NCI-H187 (cell line): ENCODE results near the gene IL12B.
"Not testable (repeated sequence)": the region's sequence is repeated elsewhere in the genome, so short reads cannot be mapped to it uniquely, and the experiment has no call there.

Experiments used
- DNase-seq, 2 experiments: peaks; one replicate each; lab custom pipeline; 2025; lab: John Stamatoyannopoulos, UW

IL12B gene

DNA sequence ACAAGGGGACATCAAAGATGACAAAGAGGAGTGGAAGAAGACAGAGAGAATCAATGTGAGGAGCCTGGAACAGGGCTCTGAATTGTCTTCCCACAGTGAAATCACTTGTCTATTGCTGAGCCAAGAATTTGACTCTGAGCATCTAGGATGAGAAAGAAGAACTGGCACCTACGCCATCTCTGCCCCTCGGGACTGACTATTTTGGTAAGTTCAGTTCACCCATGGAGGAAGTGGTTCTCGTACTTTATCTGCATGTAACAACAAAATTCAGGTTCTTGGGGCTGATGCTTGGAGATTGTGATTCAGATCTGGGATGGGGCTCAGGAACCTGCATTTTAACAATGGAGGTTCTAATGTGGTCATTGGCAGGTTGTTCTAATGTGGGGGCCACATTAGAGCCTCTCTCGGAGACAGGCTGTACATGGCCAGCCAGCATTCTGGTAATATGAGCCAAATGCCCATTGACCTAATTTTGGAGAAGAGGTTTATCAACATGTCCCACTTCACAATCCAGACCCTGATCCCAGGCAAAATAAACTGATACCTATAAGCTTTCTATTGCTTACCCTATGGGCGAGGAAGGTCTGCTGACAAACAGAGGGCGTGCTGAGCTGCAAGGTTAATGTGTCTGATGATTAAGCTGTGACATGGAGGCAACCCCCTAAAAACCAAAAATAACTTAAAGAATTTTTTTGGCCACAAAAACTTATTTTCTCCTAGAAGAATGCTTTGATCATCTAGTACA is 2.7 kb upstream of the IL12B start:
- no peak for DNase-seq

DNA sequence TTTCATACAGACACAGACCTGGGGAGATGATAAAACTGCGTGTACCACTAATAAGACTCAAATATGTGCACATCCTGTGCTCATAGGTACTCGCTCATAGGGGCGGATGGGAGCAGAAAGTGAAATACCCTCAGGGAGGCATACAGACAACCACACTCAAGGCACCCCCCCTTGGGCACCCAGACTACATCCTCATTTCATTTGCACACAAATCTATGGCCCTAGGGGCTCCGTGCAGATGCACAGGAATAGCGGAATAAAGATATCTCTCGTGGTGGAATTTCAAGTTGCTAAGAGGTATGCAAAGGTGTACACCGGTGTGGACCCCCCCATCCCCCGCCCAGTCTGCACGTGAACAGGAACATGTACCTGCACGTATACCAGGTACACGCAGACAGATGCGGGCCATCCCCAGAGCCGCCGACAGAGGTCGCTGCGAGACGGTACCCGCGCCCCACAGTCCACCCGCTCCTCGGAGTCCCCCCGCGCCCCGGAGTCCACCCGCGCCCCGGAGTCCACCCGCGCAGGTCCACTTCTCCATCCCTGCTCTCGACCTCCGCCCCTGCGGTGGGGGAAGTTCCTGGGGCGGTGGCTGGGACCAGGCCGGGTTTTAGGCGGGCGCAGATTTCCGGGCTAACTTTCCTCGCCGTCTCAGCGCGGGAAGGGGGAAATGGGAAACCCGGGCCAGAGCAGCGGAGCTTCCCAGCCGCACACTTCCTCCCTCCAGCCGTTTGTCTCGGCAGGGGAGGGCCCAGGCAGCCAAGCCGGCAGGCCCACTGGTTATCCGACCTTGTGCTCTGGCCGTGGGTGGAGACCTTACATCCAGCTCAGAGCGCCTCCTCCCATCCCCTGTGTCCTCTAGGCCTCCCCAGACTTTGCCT is 1.0 kb upstream of the IL12B start:
- DNase-seq: no peak

GRCh38 chr5:159324986-159325385 is 5.3 kb downstream of the IL12B start:
- DNase-seq: no peak

GRCh38 chr5:159324102-159324755 is 6.1 kb downstream of the IL12B start:
- DNase-seq: no peak

DNA sequence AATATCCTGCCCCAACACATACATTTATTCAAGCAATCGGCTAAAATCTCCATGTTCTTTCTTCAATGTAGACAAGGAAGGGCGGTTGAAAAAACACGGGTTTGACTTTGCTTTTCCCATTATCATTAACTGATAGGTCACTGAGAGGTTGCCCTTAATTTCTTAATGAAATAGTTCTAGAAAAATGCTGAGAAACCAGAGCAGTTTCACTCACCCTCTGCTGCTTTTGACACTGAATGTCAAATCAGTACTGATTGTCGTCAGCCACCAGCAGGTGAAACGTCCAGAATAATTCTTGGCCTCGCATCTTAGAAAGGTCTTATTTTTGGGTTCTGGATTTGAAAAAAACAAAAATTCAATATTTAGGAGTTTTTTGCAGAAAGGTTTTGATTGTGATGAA is 8.1 kb downstream of the IL12B start:
- no peak for DNase-seq

DNA sequence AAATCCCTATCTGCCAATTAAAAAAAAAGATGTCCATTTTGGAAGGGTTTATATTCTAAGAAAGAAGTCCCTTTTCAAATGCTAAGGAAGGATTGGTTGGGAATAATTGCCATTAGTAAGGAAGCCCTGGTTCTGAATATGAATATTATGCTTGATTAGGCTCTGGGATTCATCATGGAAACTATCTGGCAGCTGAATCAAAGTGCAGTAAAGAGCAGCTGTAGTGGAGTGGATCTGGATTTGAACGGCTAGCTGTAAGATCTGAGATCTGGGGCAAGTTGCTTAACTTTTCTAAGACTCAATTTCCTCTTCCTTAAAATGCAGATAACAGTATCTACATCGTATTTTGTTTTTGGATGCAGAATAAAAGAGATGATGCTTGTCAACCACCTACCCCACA is 10.5 kb downstream of the IL12B start:
- no peak for DNase-seq

GRCh38 chr5:159319363-159319762 is 10.9 kb downstream of the IL12B start:
- no peak for DNase-seq

DNA sequence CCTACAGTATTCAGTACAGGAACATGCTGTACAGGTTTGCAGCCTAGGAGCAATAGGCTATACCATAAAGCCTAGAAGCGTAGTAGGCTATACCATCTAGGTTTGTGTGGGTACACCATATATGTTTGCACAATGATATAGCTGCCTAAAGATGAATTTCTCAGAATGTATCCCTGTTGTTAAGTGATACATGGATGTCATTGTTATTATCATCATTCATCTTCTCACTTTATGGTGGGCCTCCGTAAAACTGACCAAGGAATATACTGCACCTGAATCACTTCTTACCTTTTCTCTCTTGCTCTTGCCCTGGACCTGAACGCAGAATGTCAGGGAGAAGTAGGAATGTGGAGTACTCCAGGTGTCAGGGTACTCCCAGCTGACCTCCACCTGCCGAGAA is 11.8 kb downstream of the IL12B start:
- no peak for DNase-seq

DNA sequence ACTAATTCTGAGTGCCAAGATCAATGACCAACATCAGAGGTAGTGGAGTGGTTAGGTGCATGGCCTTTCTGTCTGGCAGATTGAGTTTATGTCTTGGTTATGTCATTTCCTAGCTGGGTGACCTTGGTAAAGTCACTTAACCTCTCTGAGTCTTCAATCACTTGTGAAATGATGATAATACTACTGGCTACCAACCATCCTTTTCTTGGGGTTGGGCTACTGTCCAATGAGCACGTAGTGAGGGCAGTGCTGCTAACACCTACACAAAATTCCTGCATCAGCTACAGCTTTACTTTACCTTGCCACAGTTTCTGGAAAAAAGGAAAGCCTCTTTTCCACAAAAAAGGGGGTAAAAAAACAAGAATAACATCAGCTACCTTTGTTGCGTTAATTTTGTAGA is 12.4 kb downstream of the IL12B start:
- DNase-seq: no peak

- no peak for DNase-seq
These were observed 13.5 kb downstream of the IL12B start for GRCh38 chr5:159316519-159317383.

- DNase-seq: no peak
These were observed 17.1 kb downstream of the IL12B start for GRCh38 chr5:159313197-159313596.

DNA sequence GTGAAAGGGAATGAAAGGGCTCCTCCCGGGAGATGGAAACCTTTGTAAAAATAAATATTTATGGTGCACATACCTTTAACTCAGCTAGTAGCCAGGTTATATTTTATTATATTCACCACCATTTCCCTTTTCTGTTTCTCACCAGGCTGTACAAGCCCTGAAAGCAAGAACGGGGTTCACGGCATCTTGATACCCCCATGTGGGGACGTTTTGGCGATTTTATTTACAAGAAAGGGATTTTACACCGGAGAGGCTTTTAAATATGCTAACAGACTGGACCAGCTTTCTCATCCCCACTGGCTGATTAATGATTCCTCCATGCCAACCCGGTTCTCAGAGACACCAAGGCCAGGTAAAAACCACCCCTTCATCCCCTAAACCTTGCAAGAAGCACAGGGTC is 19.2 kb downstream of the IL12B start:
- DNase-seq: no peak

GRCh38 chr5:159310511-159310910 is 19.8 kb downstream of the IL12B start:
- DNase-seq: peak in 1 of 2 experiments; percentile 16

- DNase-seq: no peak
These were observed 20.4 kb downstream of the IL12B start for GRCh38 chr5:159309689-159310433.

DNA sequence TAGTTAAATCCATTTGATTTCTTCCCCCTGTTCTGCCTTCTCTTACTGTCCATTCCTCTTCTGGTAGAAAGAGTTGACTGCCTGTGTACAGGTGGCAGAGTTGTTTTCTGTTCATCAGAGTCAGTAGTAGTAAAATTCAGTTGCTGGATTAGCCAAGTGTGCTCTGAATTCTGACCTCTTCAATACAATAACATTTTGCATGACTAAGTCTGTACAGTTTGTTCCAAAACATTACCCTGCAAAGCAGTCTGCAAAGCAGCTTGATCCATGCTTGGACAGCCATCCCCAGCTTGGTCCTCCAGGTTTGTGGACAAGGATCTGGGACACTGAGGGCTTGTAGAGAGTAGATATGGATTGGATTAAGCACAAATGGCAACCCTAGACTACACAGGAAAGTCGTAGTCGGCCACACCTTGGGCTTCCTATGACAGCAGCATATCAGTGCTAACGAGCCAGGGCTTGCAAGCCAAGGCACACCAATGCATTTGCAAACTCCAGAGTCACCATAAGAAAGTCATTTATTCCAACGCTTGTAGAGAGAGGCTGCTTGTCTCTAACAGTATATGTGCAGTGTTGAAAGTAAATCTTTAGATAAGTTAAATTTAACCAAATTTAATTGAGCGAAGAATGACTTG is 25.2 kb downstream of the IL12B start:
- DNase-seq: no peak

DNA sequence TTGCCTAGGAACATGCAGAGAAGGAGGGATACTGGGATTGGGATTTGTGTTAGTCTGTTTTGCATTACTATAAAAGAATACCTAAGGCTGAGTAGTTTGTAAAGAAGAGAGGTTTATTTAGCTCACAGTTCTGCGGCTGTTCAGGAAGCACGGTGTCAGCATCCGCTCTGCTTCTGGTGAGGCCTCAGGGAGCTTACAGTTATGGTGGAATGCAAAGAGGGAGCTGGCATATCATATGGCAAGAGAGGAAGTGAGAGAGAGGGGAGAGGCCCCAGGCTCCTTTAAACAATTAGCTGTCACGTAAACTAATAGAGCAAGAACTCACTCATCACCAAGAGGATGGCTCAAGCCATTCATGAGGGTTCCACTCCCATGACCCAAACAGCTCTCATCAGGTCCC is 27.0 kb downstream of the IL12B start:
- DNase-seq: no peak

GRCh38 chr5:159301929-159302860 is 28.1 kb downstream of the IL12B start:
- not testable (repeated sequence) for DNase-seq

DNA sequence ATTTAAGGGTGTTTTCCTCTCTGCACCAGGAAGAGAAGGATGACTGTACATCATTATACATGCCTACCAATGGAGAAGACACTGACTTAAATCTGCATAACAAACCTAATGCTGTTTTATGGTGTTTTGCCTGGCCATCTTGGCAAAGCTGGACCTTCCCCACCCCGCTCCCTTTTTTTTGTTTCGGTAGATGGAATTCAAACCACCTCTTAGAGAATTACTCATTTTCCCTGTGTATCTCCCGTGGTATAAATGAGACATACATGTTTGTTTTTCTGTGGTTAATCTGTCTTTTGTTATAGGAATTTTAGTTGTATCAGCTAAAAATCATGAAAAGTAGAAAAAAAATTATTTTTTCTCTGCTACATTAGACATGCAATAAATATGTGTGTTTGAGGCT is 28.8 kb downstream of the IL12B start:
- no peak for DNase-seq

DNA sequence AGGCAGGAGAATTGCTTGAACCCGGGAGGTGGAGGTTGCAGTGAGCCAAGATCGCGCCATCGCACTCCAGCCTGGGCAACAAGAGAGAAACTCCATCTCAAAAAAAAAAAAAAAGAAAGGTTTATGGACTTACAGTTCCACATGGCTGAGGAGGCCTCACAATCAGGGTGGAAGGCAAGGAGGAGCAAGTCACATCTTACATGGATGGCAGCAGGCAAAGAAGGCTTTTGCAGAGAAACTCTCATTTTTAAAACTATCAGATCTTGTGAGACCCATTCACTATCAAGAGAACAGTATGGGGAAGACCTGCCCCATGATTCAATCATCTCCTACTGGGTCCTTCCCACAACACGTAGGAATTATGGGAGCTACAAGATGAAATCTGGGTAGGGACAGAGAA is 33.0 kb downstream of the IL12B start:
- DNase-seq: not testable (repeated sequence)
